Mesendoderm (in vitro differentiated cells): Measurements from ENCODE around the gene SERINC1.

ENCODE experiments used
- DNase-seq: peaks from one replicate; pipeline ENCODE4 v3.0.0; 2013
- H2AK5ac ChIP-seq: 2 replicates; pipeline ENCODE4 v1.6.1; 2013; ENCODE audit warnings: low read length, inconsistent platforms
- H2BK120ac ChIP-seq: 2 replicates; pipeline ENCODE4 v1.6.1; 2013; ENCODE audit warnings: low read depth, mild to moderate bottlenecking, low read length, moderate library complexity, mixed read lengths
- H2BK15ac ChIP-seq: replicated peaks from 2 replicates; pipeline ENCODE4 v1.6.1; 2013; ENCODE audit warnings: low read depth, mild to moderate bottlenecking, moderate library complexity
- H2BK5ac ChIP-seq: 2 replicates; pipeline ENCODE4 v1.6.1; 2013; ENCODE audit warnings: low read length, inconsistent platforms
- H3K18ac ChIP-seq: 2 replicates; pipeline ENCODE4 v1.6.1; 2013; ENCODE audit warnings: mild to moderate bottlenecking, low read length, mixed read lengths
- H3K23ac ChIP-seq: one replicate; pipeline ENCODE4 v1.6.1; 2013; ENCODE audit warnings: low read length
- H3K27ac ChIP-seq: 2 replicates; pipeline ENCODE4 v1.5.1; 2013; ENCODE audit warnings: low read depth, mild to moderate bottlenecking, inconsistent platforms, low read length, moderate library complexity
- H3K27me3 ChIP-seq: 2 replicates; pipeline ENCODE4 v1.6.1; 2013; ENCODE audit warnings: low read length, control low read depth, mild to moderate bottlenecking, inconsistent platforms; ENCODE audit not compliant: insufficient read depth, poor library complexity
- H3K36me3 ChIP-seq: 2 replicates; pipeline ENCODE4 v1.6.1; 2013; ENCODE audit warnings: low read length, inconsistent platforms; ENCODE audit not compliant: control insufficient read depth, insufficient read depth
- H3K4ac ChIP-seq: one replicate; pipeline ENCODE4 v1.6.1; 2013; ENCODE audit warnings: low read depth, mild to moderate bottlenecking, low read length, moderate library complexity
- H3K4me1 ChIP-seq: 2 replicates; pipeline ENCODE4 v1.6.1; 2013; ENCODE audit warnings: low read depth, low read length, inconsistent platforms; ENCODE audit not compliant: control insufficient read depth
- H3K4me2 ChIP-seq: 2 replicates; pipeline ENCODE4 v1.6.1; 2013; ENCODE audit warnings: low read length
- H3K4me3 ChIP-seq: 2 replicates; pipeline ENCODE4 v1.5.1; 2013; ENCODE audit warnings: mild to moderate bottlenecking, low read length
- H3K56ac ChIP-seq: one replicate; pipeline ENCODE4 v1.6.1; 2013; ENCODE audit warnings: low read length
- H3K79me1 ChIP-seq: 2 replicates; pipeline ENCODE4 v1.6.1; 2013; ENCODE audit warnings: low read length, inconsistent platforms
- H3K79me2 ChIP-seq: 2 replicates; pipeline ENCODE4 v1.6.1; 2013; ENCODE audit warnings: mild to moderate bottlenecking, low read length; ENCODE audit not compliant: control insufficient read depth, insufficient read depth
- H3K9ac ChIP-seq: 2 replicates; pipeline ENCODE4 v1.6.1; 2013; ENCODE audit warnings: low read length, inconsistent platforms
- H4K5ac ChIP-seq: one replicate; pipeline ENCODE4 v1.6.1; 2013; ENCODE audit warnings: low read length
- H4K8ac ChIP-seq: one replicate; pipeline ENCODE4 v1.6.1; 2013; ENCODE audit warnings: low read depth, mild to moderate bottlenecking, control low read depth, low read length, moderate library complexity
- WGBS: extraction: QIAGEN DNeasy Blood & Tissue Kit; methylation state at CpG from one replicate; pipeline ENCODE4 v1.1.7; 2013; ENCODE audit warnings: low lambda C conversion rate, missing lambda C conversion rate; ENCODE audit not compliant: insufficient coverage; ENCODE audit errors: extremely low coverage; 5-methylcytosine and 5-hydroxymethylcytosine counted together

Gene SERINC1

DNA sequence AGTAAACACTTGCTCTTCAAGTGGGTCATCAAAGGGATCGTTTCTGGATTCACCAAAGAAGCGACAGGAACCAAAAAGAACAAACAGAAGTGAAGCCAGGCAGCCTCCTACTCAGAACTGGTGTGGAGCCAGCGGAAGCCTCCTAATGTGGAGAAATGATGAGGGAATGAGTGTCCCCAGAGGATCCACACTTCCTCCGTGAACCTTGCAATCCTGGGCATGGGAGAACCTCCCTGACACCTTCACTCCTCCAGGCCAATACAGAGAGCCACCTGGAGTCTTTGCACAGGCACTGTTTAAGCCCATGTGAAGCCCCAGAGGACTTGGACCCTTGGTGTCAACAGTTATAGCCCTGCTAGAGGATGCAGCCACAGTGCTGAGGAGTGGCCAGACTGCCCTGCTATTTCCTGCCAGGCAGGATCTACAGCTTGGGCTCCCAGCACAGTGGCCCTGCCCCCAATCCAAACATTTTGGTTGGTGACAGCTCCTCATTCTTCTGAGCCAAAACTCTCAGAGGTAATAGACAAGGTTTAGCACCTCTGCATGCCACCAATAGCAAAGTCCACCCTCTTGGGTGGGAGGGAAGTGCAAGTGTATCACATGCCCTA is 23.2 kb upstream of the SERINC1 start:
- Histone ChIP-seq H2BK15ac (no peak overlapping the region), H3K27me3 (no peaks in the 10 kb centered on the region), H3K4me3 (no peak overlapping the region), H3K23ac (no peak overlapping the region), H3K4ac (no peak overlapping the region), H3K56ac (no peak overlapping the region), H3K27ac (no peak overlapping the region), H3K36me3 (no peaks in the 10 kb centered on the region), H2AK5ac (no peak overlapping the region), H4K8ac (no peak overlapping the region), H3K18ac (no peak overlapping the region), H3K9ac (no peak overlapping the region), H3K4me2 (no peak overlapping the region), H2BK5ac (no peak overlapping the region), H2BK120ac (no peak overlapping the region), H3K79me1 (no peaks in the 10 kb centered on the region), H3K79me2 (peaks cover 10% of the 10 kb centered on the region), H4K5ac (no peak overlapping the region), H3K4me1 (no peaks in the 10 kb centered on the region)
- no CpG with 5 or more reads among the region's 4 CpGs for WGBS
- DNase-seq = no peak

DNA sequence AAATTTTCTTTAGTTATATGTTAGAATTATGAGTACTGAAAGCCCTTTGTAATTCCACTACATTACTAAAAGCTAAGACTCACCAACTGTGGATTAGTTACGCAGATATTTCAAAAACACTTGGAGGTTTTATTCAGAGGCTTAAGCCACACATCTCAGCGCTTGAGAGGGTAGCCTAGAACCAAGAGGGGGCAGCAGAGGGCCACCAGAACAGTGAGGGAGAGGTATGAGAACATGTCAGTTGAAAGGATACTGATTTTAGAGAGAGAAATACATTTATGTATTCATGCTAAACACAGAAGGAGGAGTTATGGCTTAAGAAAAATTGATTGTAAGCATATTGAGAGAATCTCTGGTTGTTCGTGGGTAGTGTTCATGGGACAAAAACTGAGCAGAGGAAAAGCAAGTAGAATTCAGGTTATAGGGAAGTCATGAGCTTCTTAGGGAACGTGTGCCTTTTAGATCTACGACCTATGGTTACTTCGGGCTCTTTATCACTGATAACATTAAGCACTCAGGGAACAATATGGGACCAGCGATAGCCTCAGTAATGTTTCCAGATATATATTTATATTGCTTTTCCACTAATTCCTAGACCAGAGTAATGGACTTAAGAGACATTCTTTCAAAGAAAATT is 20.4 kb upstream of the SERINC1 start:
- no peak overlapping the region for H2BK15ac ChIP-seq
- no peak overlapping the region for H3K4ac ChIP-seq
- H3K4me3 ChIP-seq = no peak overlapping the region
- no peak overlapping the region for H2BK120ac ChIP-seq
- no peak overlapping the region for H3K27ac ChIP-seq
- H4K8ac ChIP-seq = no peak overlapping the region
- H3K9ac ChIP-seq = no peak overlapping the region
- no peak overlapping the region for H2AK5ac ChIP-seq
- H2BK5ac ChIP-seq = no peak overlapping the region
- no peaks in the 10 kb centered on the region for H3K4me1 ChIP-seq
- no peaks in the 10 kb centered on the region for H3K36me3 ChIP-seq
- no peak overlapping the region for H4K5ac ChIP-seq
- H3K23ac ChIP-seq = no peak overlapping the region
- H3K27me3 ChIP-seq = no peaks in the 10 kb centered on the region
- peaks cover 21% of the 10 kb centered on the region for H3K79me2 ChIP-seq
- H3K79me1 ChIP-seq = no peaks in the 10 kb centered on the region
- peak; percentile 82 for DNase-seq
- H3K18ac ChIP-seq = no peak overlapping the region
- H3K4me2 ChIP-seq = no peak overlapping the region
- WGBS = no CpG with 5 or more reads among the region's 7 CpGs
- H3K56ac ChIP-seq = no peak overlapping the region

DNA sequence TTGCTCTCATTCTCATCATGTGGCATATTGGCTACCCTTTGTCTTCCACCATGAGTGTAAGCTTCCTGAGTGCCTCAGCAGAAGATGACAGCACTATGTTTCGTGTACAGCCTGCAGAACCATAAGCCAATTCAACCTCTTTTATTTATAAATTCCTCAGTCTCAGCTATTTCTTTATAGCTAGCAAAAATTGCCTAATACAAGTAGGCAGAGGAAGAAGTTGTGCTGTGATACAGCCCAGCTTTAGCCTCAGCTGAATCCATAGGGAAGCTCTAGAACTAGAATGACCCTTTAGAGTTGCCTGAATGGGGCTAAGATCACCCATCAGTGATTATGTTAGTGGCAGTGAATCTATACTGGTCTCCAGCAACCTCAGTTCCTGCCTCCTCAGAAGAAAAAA is 19.0 kb upstream of the SERINC1 start:
- Histone ChIP-seq H3K4me2 (no peak overlapping the region), H4K8ac (no peak overlapping the region), H2BK5ac (no peak overlapping the region), H2AK5ac (no peak overlapping the region), H3K36me3 (no peaks in the 10 kb centered on the region), H3K23ac (no peak overlapping the region), H3K79me2 (peaks cover 22% of the 10 kb centered on the region), H3K56ac (no peak overlapping the region), H3K4me3 (no peak overlapping the region), H2BK15ac (no peak overlapping the region), H2BK120ac (no peak overlapping the region), H4K5ac (no peak overlapping the region), H3K79me1 (no peaks in the 10 kb centered on the region), H3K27ac (no peak overlapping the region), H3K27me3 (no peaks in the 10 kb centered on the region), H3K4me1 (no peaks in the 10 kb centered on the region), H3K18ac (no peak overlapping the region), H3K9ac (no peak overlapping the region), H3K4ac (no peak overlapping the region)
- DNase-seq = no peak
- no CpG with 5 or more reads among the region's 1 CpG for WGBS

DNA sequence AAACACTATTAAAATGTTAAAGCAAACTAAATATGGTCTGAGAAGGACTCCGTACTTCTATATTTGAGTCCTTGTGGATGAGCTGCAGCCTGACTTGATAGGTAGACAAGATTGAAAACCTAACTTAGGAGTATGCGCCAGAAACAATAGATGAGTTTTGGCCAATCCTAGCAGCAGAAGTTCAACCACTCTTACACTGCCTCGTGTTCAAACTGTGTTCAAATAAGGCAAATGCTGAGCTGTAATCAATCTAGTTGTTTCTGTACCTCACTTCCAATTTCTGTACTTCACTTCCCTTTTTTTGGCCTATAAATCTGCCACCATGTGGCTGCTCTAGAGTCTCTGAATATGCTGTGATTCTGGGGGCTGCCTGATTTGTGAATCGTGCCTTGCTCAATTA is 13.2 kb upstream of the SERINC1 start:
- Histone ChIP-seq H3K27me3 (no peaks in the 10 kb centered on the region), H3K4me3 (no peak overlapping the region)
- DNase-seq = no peak

DNA sequence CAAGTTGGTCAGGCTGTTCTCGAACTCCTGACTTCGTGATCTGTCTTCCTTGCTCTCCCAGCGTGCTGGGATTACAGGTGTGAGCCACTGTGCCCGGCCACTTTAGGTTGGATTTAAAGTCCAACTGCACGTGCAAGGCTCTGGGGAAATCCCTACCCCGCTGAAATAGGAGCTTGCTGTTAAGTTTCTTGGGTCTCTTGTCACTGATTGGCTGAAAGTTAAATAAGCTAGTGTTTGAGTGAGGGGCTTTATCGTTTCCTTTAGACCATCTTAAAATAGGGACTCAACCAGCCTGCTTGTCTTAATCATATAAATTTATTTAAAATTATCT is 11.1 kb upstream of the SERINC1 start:
- Histone ChIP-seq H3K4me1 (no peaks in the 10 kb centered on the region), H4K5ac (no peak overlapping the region), H3K9ac (no peak overlapping the region), H2AK5ac (no peak overlapping the region), H3K79me1 (no peaks in the 10 kb centered on the region), H2BK15ac (no peak overlapping the region), H3K4me3 (no peak overlapping the region), H3K36me3 (no peaks in the 10 kb centered on the region), H3K27me3 (no peaks in the 10 kb centered on the region), H2BK5ac (no peak overlapping the region), H3K4me2 (no peak overlapping the region), H4K8ac (no peak overlapping the region), H3K18ac (no peak overlapping the region), H3K79me2 (peaks cover 20% of the 10 kb centered on the region), H3K27ac (no peak overlapping the region), H3K4ac (no peak overlapping the region), H2BK120ac (no peak overlapping the region), H3K23ac (no peak overlapping the region), H3K56ac (no peak overlapping the region)
- peak; percentile 39 for DNase-seq
- no CpG with 5 or more reads among the region's 7 CpGs for WGBS

More for the DNA sequence above, 13.2 kb upstream of the SERINC1 start:
- H2BK15ac ChIP-seq = no peak overlapping the region
- no peak overlapping the region for H3K27ac ChIP-seq
- no peak overlapping the region for H3K4ac ChIP-seq
- H3K18ac ChIP-seq = no peak overlapping the region
- peak overlapping the region; percentile 69 for H3K56ac ChIP-seq
- no peaks in the 10 kb centered on the region for H3K79me1 ChIP-seq
- no peak overlapping the region for H2BK120ac ChIP-seq
- H3K9ac ChIP-seq = peak overlapping the region; percentile 39
- WGBS = no CpG with 5 or more reads among the region's 4 CpGs
- no peak overlapping the region for H2AK5ac ChIP-seq
- H3K4me2 ChIP-seq = peak overlapping the region; percentile 29
- H2BK5ac ChIP-seq = no peak overlapping the region
- H3K23ac ChIP-seq = no peak overlapping the region
- H3K79me2 ChIP-seq = peaks cover 25% of the 10 kb centered on the region
- no peaks in the 10 kb centered on the region for H3K36me3 ChIP-seq
- no peak overlapping the region for H4K8ac ChIP-seq
- H4K5ac ChIP-seq = no peak overlapping the region
- H3K4me1 ChIP-seq = no peaks in the 10 kb centered on the region

DNA sequence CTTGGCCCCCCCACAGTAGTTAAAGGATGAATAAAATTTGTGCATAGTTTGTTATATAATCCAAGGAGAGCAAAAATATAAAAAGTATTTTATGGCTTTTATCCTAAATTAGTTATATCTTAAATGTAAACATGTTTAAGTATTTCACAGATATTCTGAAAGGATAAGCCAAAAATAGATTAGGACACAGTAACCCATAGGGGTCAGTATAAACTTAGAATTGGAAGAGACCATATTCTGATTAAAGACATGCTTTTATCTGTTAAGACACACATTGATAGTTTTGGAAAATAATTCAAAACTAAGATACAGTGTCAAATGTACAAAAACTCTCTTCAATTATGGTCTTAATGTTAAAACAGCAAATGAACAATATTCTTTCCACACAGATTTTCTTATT is 4.5 kb upstream of the SERINC1 start:
- Histone ChIP-seq H3K56ac (no peak overlapping the region), H3K79me1 (no peaks in the 10 kb centered on the region), H3K4ac (no peak overlapping the region), H2BK120ac (no peak overlapping the region), H2BK15ac (no peak overlapping the region), H3K4me2 (no peak overlapping the region), H3K36me3 (no peaks in the 10 kb centered on the region), H3K9ac (no peak overlapping the region), H3K79me2 (peaks cover 2% of the 10 kb centered on the region), H3K18ac (no peak overlapping the region), H3K4me1 (no peaks in the 10 kb centered on the region), H2AK5ac (no peak overlapping the region), H4K5ac (no peak overlapping the region), H3K27me3 (no peaks in the 10 kb centered on the region), H3K23ac (no peak overlapping the region), H2BK5ac (no peak overlapping the region), H3K27ac (no peak overlapping the region), H3K4me3 (no peak overlapping the region), H4K8ac (no peak overlapping the region)
- DNase-seq = peak; percentile 29
